Stimulated activated CD4-positive, alpha-beta T cell treated with anti-CD3 and anti-CD28 coated beads, TNF-alpha, amount 100 ng/mL, for 1 hour (primary cell): ENCODE results near the gene GNAS.
A peak's percentile ranks its signal among the peaks of the same experiment; 100 is the strongest.
"Not testable (repeated sequence)": the region's sequence is repeated elsewhere in the genome, so short reads cannot be mapped to it uniquely, and the experiment has no call there.

Experiments used
- DNase-seq, 3 donors: peaks; one replicate each; pipeline ENCODE4 v3.0.0-alpha.2; 2020; ENCODE audit warnings: low read depth in 3 of 3, low spot score in 1 of 3

The GNAS gene

DNA sequence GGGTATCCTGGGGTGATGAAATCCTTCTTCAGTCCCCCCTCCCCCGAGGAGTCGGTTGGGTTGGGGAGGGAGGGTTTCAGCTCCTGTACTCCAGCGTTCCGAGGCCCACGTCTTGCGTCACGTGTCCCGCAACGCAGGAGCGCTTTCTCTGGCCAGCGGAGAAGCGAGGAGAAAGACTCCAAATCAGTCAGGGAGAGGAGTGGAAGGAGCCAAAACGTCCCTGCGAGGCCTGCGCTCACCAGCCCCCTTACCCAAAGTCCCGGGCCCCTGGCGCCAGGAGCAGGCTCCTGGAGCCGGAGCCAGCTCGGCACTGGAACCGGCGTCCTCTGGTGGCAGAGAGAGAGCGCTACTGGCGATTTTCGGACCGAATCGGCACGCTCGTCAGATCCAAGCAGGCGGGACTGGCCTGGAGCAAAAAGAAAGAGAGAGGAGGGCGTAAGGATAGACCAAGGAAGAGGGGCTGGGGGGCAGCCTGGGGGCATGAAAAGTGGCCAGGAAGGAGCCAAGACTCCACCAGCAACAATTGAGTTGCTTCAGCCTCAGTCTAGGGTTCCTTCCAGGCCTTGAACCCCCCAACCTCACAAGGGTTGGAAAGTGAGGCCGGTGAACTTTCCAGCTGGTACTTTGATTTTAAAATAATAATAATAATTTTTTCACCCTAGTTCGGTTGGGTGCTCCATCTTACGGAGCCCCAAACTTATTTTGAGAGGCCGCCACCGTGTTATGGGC, at the start of gene GNAS:
TSS of gene GNAS (plus strand) at position 174 of the 729 bp plus-strand sequence.
- DNase-seq, result peak in 1 of 3 donors; percentile 37

- no peak for DNase-seq
Measured at GRCh38 chr20:58803533-58803932, 49.0 kb upstream of the GNAS start.

DNA sequence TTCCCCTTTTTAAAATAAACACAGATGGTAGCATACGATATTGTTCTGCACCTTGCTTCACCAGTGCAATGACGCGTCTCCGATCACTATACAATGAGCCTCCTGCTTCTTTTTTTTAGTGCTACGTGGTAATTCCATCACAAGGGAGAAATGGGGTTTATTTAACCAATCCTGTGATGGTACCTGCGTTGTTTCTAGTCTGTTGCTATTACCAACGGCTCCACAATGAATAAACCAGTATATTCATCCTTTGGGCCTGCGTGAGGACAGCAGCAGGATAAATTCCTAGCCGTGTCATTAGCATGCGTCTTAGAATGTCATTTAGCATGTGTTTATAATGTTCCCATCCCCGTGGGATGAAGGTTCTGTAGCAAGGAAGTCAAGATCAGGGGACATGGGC, 44.7 kb upstream of the GNAS start:
- DNase-seq, result no peak

DNA sequence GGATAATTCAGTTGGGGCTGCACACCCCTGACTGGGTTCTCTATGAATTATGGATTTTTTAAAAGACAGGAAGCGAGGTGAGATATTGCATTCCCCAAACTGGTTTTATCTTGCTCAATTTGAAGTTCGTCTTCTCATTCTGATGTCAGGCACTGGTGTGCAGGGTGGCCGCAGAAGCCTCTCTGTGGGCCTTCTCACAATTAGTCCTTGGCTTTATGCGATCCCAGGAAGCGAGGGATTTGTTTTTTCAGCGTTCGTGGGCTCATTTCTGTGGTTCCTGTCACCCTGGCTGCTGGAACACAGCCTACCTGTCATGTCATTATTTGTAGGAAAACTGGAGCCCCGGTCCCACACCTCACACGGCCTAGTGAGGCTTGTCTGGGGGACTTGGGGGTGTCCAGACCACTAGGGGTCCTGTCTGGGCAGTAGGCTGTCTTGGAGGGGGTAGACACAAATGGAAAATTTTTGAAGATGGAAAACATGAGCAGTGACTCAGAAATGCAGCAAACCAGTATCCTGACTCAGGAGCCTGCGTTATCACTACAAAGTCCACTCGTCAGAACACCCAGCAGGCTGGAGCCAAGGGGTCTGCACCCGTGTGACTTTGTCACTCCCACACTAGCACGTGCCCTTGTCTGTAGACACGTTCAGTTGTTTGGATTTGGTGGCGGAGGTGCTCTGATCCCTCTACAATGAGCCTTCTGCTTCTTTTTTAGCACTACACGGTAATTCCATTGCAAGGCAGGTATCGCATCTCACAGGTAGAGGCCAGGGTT, 44.1 kb upstream of the GNAS start:
- DNase-seq, result no peak

DNA sequence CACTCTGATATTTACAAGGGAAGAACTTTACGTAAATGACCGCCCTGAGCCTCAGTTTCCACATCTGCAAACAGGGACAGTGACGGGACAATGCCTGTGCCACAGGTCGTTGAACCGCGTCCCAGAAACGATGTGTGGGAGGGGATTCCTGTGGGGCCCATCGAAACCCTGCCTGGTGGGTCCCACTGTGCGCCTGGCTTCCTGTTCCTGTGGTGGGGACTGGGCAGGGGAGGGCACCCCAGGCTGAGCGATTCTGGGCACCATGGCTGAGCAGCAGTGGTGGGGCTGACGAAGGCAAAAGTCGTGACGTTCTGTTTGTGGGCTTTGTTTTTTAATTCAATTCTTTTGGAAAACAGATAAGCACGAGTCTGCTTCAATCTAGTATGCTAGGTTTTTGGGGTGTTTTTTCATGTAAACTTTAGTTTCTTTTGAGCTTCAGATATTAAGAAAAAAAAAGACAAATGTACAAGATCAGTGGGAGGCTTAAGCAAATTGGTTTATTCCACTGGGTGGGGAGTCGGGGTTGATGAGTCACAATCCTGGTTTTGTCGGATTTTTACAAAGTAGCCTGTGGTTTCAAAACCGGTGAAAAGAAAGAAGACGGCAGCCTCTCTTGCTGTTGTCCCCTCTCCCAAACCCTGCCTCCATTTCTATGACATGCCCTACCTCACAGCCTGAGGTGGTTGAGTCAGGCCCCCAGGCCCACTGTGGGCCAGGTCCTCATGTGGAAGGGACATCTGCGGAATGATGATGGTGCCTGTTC, 42.2 kb upstream of the GNAS start:
- DNase-seq, result no peak

GRCh38 chr20:58810879-58811250, 41.7 kb upstream of the GNAS start:
- no peak for DNase-seq

- no peak for DNase-seq
Measured at GRCh38 chr20:58811334-58811733, 41.2 kb upstream of the GNAS start.

DNA sequence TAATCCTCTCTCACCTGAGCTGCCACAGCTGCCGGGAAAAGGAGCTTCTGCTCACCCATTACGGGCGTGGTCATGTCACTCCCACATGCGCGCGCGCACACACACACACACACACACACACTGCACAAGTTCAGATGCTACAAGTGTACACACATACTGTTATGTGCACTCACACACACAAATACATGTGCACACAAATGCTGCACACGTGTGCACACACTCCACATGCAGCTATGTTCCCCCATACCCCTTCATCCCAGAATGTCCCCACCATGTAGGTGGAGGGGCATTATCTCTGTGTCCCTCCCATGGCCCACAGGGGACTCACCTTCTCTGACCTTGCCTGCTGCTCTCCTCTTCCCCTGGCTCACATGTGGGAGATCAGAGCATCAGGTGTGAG, 39.1 kb upstream of the GNAS start:
- no peak for DNase-seq

GRCh38 chr20:58815448-58815847, 37.1 kb upstream of the GNAS start:
- DNase-seq, result no peak

DNA sequence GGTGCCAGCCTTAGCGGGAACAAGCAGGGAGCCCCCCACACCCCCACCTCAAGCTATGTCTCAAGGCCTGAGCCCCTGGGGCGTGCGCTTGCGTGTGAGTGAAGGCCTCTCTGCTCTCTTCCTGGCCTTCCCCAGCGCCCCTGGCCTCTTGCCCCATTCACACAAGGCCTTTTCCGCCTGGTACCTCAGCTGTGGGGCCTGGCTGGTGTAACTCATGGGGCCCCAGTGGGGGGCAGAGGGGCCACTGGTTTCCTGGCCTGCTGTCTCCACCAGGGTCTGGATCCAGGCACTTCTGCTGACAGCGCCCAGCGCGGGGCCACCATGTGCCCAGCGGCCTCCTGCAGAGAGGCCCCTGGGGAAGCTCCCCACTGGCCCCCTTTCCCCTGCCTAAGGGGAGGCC, 36.5 kb upstream of the GNAS start:
- no peak for DNase-seq

DNA sequence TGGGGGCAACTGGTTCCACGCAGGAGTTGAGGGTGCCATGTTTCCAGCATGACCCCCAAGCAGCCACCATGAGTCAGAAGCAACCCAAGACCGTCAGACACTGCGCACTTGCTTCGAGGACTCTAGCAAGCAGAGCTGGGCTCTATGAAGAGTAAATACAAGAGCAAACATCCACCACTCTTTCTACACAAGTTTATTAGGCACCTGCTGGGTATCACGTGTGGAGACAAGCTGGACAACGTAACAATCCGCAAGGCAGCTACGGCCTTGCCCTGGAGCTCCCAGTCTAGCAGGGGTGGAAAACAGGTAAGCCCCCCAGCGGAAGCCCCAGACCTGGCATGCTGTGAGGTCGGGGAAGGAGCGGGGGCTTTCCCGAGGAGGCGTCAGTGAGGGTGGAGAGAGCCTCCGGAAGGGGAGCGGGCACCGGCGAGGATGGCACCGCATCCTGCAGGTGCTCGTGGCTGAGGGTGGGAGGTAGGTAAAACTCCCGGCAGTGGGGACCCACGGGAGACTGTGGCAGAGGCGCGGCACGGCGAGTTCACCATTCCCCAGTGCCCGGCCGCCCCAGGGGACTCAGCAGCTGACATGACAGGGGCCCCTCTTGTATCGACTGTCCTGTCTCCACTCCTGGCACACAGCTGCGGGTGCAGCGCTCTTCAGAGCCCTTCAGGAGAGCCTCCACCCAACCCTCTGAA, 35.4 kb upstream of the GNAS start:
- DNase-seq, result no peak

GRCh38 chr20:58817748-58818147, 34.8 kb upstream of the GNAS start:
- no peak for DNase-seq

DNA sequence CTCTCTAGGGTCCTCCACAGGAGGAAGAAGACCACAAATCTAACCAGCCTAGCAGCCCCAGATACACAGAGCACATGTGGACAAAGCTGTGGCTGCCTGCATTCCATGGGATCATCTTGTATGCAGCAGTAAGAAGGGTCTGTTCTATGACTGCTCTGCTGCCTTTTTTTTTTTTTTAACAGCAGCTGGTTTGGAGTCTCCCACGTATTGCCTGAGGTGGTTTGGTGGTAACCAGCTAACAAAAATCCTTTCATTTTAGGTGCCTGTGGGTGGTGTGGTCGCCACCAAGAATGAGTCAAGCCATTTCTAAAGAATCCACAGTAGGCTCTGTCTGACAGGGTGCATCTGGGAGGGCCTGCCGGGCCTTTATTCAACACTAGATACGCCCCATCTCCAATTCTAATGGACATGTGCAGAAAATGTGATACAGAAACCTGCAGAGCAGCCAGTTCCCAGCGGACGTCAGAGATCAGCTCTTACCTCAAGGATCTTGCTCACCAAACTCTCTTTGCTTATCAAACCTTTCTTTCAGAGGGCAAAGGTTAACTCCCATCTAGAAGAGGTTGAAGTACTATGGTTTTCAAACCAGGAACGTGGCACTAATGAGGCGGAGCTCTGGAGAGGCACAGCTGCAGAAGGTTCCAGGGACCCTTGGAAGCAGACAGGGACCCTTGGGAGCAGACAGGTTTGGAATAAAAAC, 33.8 kb upstream of the GNAS start:
- DNase-seq, result peak in 1 of 3 donors; percentile 8

DNA sequence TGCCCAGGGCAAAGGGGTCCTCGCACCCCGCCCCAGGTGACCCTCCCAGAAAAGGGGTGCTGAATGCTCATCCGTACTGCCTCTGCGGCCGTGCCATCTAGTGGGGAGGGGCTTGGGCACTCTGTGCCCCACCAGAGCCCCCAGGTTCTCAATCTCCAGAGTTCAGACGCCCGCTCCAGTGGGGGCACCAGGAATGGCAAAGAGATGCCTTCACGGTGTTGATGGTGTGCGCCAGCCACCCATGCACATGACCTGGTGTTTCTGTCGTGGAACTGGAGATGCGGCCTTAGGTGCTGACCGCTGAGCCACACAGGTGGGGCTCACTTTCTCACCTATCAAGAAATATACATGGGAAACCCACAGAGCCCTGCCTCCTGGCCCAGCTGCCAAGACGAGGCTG, 32.6 kb upstream of the GNAS start:
- no peak for DNase-seq

DNA sequence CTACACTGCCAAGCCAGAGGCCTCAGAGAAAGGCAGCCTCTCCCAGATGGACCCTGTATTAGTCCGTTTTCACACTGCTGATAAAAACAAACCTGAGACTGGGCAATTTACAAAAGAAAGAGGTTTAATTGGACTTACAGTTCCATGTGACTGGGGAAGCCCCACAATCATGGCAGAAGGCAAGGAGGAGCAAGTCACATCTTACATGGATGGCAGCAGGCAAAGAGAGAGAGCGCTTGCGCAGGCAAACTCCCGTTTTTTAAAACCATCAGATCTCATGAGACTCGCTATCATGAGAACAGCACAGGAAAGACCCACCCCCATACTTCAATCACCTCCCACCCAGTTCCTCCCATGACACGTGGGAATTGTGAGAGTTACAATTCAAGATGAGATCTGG, 32.0 kb upstream of the GNAS start:
- DNase-seq, result not testable (repeated sequence)

GRCh38 chr20:58822149-58822548, 30.4 kb upstream of the GNAS start:
- no peak for DNase-seq

GRCh38 chr20:58822748-58823730, 29.5 kb upstream of the GNAS start:
- DNase-seq, result no peak

DNA sequence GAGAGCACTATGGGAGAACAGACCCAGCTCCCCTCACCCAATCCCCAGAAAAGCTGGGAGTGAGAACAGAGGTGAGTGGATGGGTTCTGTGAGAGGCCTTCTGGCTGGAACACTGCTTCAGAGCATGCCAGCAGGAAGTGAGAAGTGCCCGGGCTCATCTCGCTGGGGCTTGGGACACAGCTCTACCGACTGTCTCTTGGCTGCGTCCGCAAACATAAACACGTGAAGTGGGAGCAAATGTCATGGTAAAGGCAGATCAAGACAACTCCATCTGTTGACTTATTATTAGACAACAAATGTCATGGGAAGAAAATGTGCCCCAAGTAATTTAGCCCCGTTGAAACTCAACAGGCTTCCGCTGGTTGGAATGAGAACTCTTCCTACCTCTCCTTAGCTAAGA, 27.7 kb upstream of the GNAS start:
- DNase-seq, result no peak

DNA sequence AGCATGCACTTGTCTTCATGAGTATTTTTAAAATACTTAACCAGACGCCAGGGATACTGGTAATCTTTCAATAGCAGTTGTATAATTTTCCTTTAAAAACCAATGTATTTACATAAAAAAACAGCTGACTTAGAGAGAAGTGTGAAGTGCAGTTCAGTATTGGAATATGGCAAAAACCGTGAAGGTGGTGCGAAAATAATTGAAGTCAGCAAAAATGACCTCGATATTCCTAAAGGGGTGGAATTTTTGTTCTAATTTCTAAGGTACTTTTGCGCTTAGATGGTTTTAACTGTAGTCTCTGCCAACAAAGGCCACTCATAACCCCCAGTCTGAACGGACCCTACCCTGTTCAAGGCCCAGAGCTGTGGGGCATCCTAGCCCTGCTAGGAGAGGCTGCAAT, 27.1 kb upstream of the GNAS start:
- DNase-seq, result no peak

DNA sequence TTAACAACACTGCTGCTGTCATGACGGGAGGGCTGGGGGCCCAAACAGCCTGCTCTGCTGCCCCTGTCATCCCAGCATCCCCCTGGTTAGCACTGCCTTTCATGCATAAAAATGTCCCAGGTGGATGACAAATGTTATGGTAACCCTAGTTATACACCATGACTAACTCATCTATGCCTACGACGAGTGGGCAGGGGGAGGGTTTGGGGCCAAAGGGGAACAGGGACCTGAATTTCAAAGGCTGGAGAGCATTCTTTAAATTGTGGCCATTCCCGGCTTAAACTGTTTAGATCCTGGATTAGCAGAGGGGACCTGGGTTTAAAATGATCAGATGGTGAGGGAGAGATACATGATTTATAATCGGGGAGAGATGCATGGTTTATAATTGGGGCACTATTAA, 26.2 kb upstream of the GNAS start:
- DNase-seq, result no peak
